A549 (cell line): ENCODE results near the gene H2BW1. TPM values are rescaled to one million over a fixed set of nuclear protein-coding genes. Genes with fewer than 3 reads are reported as not detected.

Experiments used
- polyA plus RNA-seq, 4 experiments: library from polyadenylated mRNA; depleted of rRNA in 3 of 4; stranded (reverse); fragments of >200 nt; fragmentation: RNase III in 1 of 4; extraction: RNeasy Plus Mini Kit Qiagen cat#74134 plus additional on column Dnase treatment in 1 of 4; gene quantifications; 2 replicates in 3 of 4; 3 replicates in 1 of 4; pipeline ENCODE4 v1.2.3, GENCODE V29; 2011 to 2017

The H2BW1 gene
- polyA plus RNA-seq, 2 of the 4 experiments (the other 2 are of a cell fraction): not detected

Other genes starting within 250 kb of the H2BW1 start
- gene PLP1, start 236.9 kb downstream of the H2BW1 start, polyA plus RNA-seq (2011; rRNA removed): not detected in 2 replicates
- not detected in 3 replicates for gene PLP1, start 236.9 kb downstream of the H2BW1 start, polyA plus RNA-seq (2017; fragmentation: RNase III; extraction: RNeasy Plus Mini Kit Qiagen cat#74134 plus additional on column Dnase treatment)
- gene RAB9B, start 181.5 kb downstream of the H2BW1 start, polyA plus RNA-seq (2011; rRNA removed): 0.15 and 0.16 TPM in 2 replicates
- gene RAB9B, start 181.5 kb downstream of the H2BW1 start, polyA plus RNA-seq (2017; fragmentation: RNase III; extraction: RNeasy Plus Mini Kit Qiagen cat#74134 plus additional on column Dnase treatment): 0.09 to 0.17 TPM (median 0.14 TPM) in 3 replicates
- gene TMSB15B, start 51.1 kb downstream of the H2BW1 start, polyA plus RNA-seq (2011; rRNA removed): 8.4 and 12.2 TPM in 2 replicates
- 5.3 to 8.0 TPM (median 6.5 TPM) in 3 replicates for gene TMSB15B, start 51.1 kb downstream of the H2BW1 start, polyA plus RNA-seq (2017; fragmentation: RNase III; extraction: RNeasy Plus Mini Kit Qiagen cat#74134 plus additional on column Dnase treatment)
- not detected in 2 replicates for gene H2BW2, start 26.2 kb upstream of the H2BW1 start, polyA plus RNA-seq (2011; rRNA removed)
- gene H2BW2, start 26.2 kb upstream of the H2BW1 start, polyA plus RNA-seq (2017; fragmentation: RNase III; extraction: RNeasy Plus Mini Kit Qiagen cat#74134 plus additional on column Dnase treatment): not detected in 3 replicates
- 0.81 and 1.1 TPM in 2 replicates for gene TMSB15C, start 62.5 kb upstream of the H2BW1 start, polyA plus RNA-seq (2011; rRNA removed)
- gene TMSB15C, start 62.5 kb upstream of the H2BW1 start, polyA plus RNA-seq (2017; fragmentation: RNase III; extraction: RNeasy Plus Mini Kit Qiagen cat#74134 plus additional on column Dnase treatment): 0.58 to 0.96 TPM (median 0.79 TPM) in 3 replicates
- gene ZCCHC18, start 98.8 kb upstream of the H2BW1 start, polyA plus RNA-seq (2011; rRNA removed): 0.26 and 0.35 TPM in 2 replicates
- gene ZCCHC18, start 98.8 kb upstream of the H2BW1 start, polyA plus RNA-seq (2017; fragmentation: RNase III; extraction: RNeasy Plus Mini Kit Qiagen cat#74134 plus additional on column Dnase treatment): 0.14 to 0.22 TPM (median 0.19 TPM) in 3 replicates
- gene SLC25A53, start 143.3 kb upstream of the H2BW1 start, polyA plus RNA-seq (2011; rRNA removed): 3.3 and 5.0 TPM in 2 replicates
- 4.6 to 5.5 TPM (median 4.9 TPM) in 3 replicates for gene SLC25A53, start 143.3 kb upstream of the H2BW1 start, polyA plus RNA-seq (2017; fragmentation: RNase III; extraction: RNeasy Plus Mini Kit Qiagen cat#74134 plus additional on column Dnase treatment)
- 16.6 and 20.1 TPM in 2 replicates for gene FAM199X, start 152.7 kb upstream of the H2BW1 start, polyA plus RNA-seq (2011; rRNA removed)
- gene FAM199X, start 152.7 kb upstream of the H2BW1 start, polyA plus RNA-seq (2017; fragmentation: RNase III; extraction: RNeasy Plus Mini Kit Qiagen cat#74134 plus additional on column Dnase treatment): 24.2 to 26.4 TPM (median 25.8 TPM) in 3 replicates
- 0.05 TPM in 1 of 2 replicates, not detected in the other for gene ESX1, start 241.2 kb upstream of the H2BW1 start, polyA plus RNA-seq (2011; rRNA removed)
- 0.05 TPM in 1 of 3 replicates, not detected in the others for gene ESX1, start 241.2 kb upstream of the H2BW1 start, polyA plus RNA-seq (2017; fragmentation: RNase III; extraction: RNeasy Plus Mini Kit Qiagen cat#74134 plus additional on column Dnase treatment)